SH-SY5Y (cell line): ENCODE data around the gene OSBPL10.

Experiments
- GATA2 ChIP-seq: IDR thresholded peaks from 2 replicates; pipeline ENCODE4 v1.6.1; 2011; ENCODE audit warnings: mild to moderate bottlenecking, low read depth, low read length
- GATA3 ChIP-seq: IDR thresholded peaks from 2 replicates; pipeline ENCODE4 v1.6.1; 2011; ENCODE audit warnings: low read depth, mild to moderate bottlenecking, low read length, moderate library complexity

The OSBPL10 gene

GRCh38 chr3:31667582-31667981 lies 313.5 kb downstream of the OSBPL10 start:
- TF ChIP-seq GATA3: no peak
- TF ChIP-seq GATA2: no peak

DNA sequence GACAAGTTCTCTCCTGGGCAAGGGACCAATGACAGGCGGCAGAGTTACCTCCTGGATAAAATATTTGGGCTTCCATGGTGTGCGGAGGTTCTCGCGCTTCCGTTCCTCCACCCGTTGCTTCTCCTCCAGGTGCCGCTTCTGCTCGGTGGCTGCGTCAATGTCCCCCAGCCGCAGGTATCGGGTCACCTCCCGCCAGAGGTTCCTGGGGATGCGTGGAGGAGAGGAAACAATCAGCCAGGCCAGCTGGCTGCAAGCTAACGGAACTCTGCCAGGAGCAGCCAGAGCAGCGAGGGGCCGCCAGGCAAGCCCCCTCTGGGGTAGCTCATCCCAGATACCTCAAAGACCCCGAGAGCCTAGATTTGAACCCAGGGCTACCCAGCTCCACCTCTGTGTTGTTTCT lies 317.0 kb downstream of the OSBPL10 start:
- no peak for TF ChIP-seq GATA2
- TF ChIP-seq GATA3: no peak

DNA sequence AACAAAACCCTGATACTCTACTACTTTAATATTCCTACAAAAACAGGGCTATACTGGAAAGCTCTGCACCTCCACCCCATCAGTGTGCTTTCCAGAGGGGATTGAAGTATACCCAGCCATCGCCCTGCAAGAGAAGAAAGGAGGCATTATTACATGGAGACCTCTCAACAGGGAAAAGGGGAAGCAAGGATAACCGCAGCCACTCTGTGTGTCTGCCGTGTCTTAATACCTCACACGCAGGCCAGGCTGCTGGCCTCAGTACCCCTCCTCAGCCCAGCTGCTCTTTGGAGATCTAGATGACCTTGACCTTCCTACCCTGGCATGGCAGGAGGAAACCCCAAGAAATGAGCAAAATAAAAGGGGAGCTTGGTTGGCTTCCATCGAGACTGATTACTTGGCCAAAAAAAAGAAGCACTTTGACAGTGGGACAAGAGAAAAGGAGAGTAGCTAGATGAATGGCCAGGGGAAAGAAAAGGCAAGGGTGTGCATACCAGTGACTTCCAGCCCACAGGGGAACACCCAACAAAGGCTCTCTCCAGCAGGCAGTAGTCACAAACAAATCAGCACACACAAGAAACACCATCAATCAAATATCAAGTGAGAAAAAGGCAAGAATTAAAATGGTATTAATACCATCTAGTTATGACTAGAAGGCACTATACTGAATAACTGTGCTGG lies 318.9 kb downstream of the OSBPL10 start:
- TF ChIP-seq GATA2 (no peak), GATA3 (no peak)

DNA sequence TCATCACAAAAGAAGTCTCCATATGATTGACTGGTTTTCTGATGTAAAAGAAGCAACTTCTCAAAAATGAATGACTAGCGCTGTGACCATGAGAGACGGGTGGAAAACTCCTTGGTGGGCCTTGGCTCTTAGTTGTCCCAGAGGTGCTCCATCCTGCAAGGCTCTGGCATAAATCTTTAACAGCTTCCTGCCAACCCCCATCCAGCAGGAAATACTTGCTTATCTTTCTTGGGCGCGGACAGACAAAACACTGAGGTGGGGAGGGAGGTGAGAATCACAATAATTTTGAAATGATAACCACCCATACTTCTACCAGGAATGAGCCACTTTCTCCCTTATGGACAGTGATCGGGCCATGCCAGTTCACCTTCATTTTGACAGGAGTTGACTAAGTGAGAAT lies 319.8 kb downstream of the OSBPL10 start:
- no peak for TF ChIP-seq GATA3
- TF ChIP-seq GATA2: no peak

- TF ChIP-seq GATA2: no peak
- TF ChIP-seq GATA3: no peak
These were observed 321.8 kb downstream of the OSBPL10 start for GRCh38 chr3:31659246-31659645.

DNA sequence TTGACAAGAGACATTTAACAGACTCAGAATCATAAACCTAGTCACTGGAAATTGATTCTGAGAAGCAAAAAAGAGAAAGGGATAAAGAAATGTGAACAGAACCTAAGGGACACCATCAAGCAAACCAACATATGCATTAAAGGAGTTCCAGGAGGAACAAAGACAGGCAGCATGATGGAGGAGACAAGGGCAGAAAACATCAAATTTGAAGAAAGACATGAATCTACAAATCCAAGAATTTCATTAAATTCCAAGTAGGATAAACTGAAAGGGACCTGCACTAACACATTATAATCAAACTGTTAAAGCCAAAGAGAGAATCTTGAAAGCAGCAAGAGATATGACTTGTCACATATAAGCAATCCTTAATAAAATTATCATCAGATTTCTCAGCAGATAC lies 326.1 kb downstream of the OSBPL10 start:
- TF ChIP-seq GATA2 (no peak), GATA3 (no peak)

DNA sequence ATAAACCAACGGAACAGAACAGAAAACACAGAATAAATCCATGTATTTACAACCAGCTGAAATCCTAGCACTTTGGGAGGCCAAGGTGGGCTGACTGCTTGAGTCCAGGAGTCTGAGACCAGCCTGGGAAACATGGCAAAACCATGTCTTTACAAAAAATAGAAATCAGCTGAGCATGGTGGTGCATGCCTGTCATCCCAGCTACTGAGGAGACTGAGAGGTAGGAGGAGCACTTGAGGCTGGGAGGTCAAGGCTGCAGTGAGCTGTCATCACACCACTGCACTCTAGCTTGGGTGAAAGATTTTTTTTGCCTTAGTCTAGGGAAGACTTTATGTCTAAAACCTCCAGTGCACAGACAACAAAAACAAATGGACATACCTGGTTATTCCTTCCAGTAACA lies 327.6 kb downstream of the OSBPL10 start:
- TF ChIP-seq GATA2: no peak
- no peak for TF ChIP-seq GATA3

GRCh38 chr3:31652296-31652695 lies 328.8 kb downstream of the OSBPL10 start:
- TF ChIP-seq GATA2 (no peak), GATA3 (no peak)

DNA sequence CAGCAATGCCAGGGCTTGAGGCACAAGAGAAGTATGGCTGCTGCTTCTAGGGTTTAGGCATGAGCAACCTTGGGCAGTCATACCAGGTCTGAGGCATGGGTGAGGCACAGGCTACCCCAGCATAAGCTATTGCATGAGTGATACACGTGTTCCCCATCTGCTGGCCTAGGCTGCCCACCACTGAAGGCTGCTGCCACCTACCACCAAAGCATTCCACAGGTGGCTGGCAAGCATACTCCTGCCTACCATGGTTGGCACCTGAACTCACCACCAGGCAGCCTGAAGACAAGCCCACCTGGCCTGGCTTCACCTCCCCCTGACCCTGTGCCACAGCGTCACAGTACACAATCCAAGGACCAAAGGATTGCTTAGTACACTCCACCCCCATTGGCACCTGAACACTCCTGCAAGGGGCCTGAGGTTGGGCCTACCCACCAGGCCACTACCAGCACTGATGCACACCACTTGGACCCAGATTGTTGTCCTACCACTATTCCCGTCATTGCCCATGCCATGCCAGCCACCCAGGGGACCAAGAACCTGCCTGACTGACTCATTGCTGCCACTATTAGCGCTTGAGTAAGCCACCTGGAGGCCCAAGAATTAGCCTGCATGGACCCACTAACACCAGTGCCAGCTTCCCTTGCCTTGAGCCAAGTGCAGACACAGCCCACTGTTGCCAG lies 332.6 kb downstream of the OSBPL10 start:
- TF ChIP-seq GATA3 (no peak), GATA2 (no peak)

- TF ChIP-seq GATA2 (no peak), GATA3 (no peak)
These were observed 335.8 kb downstream of the OSBPL10 start for GRCh38 chr3:31645256-31645655.

DNA sequence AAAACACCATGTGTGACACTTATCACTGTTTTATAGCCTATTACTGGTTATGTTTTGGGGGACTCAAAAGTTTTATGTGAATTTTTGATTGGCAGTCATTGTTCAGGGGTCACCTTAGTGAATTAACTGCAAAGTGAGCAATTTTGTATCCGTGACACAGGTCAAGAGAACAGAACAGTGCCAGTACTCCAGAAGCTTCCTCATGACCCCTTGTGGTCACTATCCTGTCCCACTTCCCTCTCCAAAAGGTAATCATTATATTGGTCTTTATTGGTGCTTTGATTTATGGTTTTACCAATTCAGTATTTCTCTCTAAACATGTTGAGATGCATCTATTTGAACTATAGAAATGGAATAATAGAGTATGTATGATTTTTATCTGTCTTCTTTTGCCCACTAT lies 341.2 kb downstream of the OSBPL10 start:
- no peak for TF ChIP-seq GATA2
- TF ChIP-seq GATA3: no peak

DNA sequence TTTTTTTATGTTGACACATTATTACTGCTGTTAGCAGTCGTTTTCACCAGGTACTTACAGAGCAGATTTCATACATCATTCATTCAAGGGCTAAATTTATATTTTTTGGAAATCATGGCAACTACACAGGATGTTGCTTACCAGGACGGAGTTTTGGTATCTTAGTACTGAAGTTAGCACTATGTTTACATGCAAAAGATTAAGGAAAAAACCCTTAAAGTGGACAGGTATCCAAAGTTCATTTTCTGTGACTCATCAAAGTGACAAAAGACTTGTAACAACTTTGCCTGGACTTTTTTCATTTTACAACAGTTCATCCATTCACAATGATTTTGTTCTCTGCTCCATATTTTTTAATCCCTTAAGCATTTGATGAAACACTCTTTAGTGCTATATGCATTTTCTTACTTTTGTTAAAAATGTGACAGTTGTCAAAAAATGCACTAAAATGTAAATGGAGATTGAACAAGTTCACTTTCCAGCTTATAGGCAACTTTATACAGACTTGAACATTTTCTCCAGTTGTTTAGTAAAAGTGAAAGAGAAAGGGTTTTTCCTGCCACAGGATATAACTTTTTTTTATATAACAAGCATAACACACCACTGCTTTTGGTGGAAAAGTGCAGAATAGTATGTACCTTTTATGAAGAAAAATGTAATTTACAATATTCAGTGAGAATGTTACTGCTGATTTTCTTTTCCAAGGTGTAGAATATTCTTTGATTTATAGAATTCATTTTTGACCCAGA lies 344.2 kb downstream of the OSBPL10 start:
- TF ChIP-seq GATA3: no peak
- TF ChIP-seq GATA2: no peak

- no peak for TF ChIP-seq GATA3
- no peak for TF ChIP-seq GATA2
These were observed 345.0 kb downstream of the OSBPL10 start for GRCh38 chr3:31636049-31636448.

- no peak for TF ChIP-seq GATA2
- no peak for TF ChIP-seq GATA3
These were observed 345.5 kb downstream of the OSBPL10 start for GRCh38 chr3:31635545-31635944.

GRCh38 chr3:31634476-31634875 lies 346.6 kb downstream of the OSBPL10 start:
- TF ChIP-seq GATA3 (no peak), GATA2 (no peak)
